Measurements from ENCODE around the gene IFITM5. TPM values are rescaled to one million over a fixed set of nuclear protein-coding genes. Genes with fewer than 3 reads are reported as not detected.

IFITM5 gene
- total RNA-seq, 1 donor from 2014 or later, result not detected

GRCh38 chr11:279040-279965, 20.0 kb downstream of the IFITM5 start:
- no peak for TF ChIP-seq CTCF (conservative IDR thresholded peaks at IDR 0.05; ENCODE audit: low read depth, low read length)
- H3K4me3 ChIP-seq (ENCODE audit: low read depth, low read length), result no peak overlapping the region
- no peak for DNase-seq (ENCODE audit: low read depth)

GRCh38 chr11:278001-278951, 21.1 kb downstream of the IFITM5 start, which contains the start of gene NLRP6:
NLRP6 (plus strand) TSS chr11:278407; CDS start chr11:278570, 163 bp downstream.
- H3K4me3 ChIP-seq (ENCODE audit: low read depth, low read length), result no peak within 1 kb of the TSS
- no peak for DNase-seq (ENCODE audit: low read depth)
- no peak for TF ChIP-seq CTCF (conservative IDR thresholded peaks at IDR 0.05; ENCODE audit: low read depth, low read length)

GRCh38 chr11:276219-276618, 23.1 kb downstream of the IFITM5 start:
- no peak for TF ChIP-seq CTCF (conservative IDR thresholded peaks at IDR 0.05; ENCODE audit: low read depth, low read length)

GRCh38 chr11:272931-273198, 26.5 kb downstream of the IFITM5 start:
- DNase-seq (ENCODE audit: low read depth), result no peak
- TF ChIP-seq CTCF (conservative IDR thresholded peaks at IDR 0.05; ENCODE audit: low read depth, low read length), result no peak
- no peak overlapping the region for H3K4me3 ChIP-seq (ENCODE audit: low read depth, low read length)

More at GRCh38 chr11:276219-276618, 23.1 kb downstream of the IFITM5 start:
- DNase-seq (ENCODE audit: low read depth), result no peak
- H3K4me3 ChIP-seq (ENCODE audit: low read depth, low read length), result no peak overlapping the region

- no peak overlapping the region for H3K4me3 ChIP-seq (ENCODE audit: low read depth, low read length)
- no peak for DNase-seq (ENCODE audit: low read depth)
Measured at GRCh38 chr11:272195-272930, 27.0 kb downstream of the IFITM5 start.

More at GRCh38 chr11:272195-272930, 27.0 kb downstream of the IFITM5 start:
- TF ChIP-seq CTCF (conservative IDR thresholded peaks at IDR 0.05; ENCODE audit: low read depth, low read length), result no peak
